Measurements from ENCODE around the gene MCM6. TPM values are rescaled to one million over a fixed set of nuclear protein-coding genes. Genes with fewer than 3 reads are reported as not detected.

MCM6 gene
- total and polyA plus RNA-seq, 2 donors from 2014 or later = 10.1 to 11.9 TPM

DNA sequence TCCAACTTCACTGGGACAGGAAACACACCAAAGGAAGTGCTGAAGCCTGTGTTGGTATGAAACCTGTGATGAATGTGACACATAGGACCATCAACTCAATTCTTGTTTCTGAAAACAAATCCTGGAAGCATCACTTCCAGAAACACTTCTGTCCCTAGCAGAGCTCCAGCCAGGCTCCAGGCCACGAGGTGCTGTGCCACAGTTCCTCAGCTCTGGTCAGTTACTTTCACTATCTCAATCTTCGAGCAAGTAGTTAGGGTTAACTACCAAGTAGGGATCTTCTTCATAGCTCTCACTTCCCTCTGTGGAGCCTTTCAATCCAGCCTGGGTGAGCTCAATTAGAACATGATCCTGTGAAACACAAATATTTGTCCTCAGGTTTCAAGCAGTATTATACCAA, 35.6 kb downstream of the MCM6 start:
- Histone ChIP-seq H3K27me3 (ENCODE audit: control insufficient read depth, insufficient read depth, low read length) (no peaks in the 10 kb centered on the region), H3K4me3 (ENCODE audit: low read length in 3 of 3) (peak overlapping the region in 1 of 3 donors; percentile 9), H3K36me3 (ENCODE audit: control insufficient read depth in 2 of 3, insufficient read depth in 3 of 3, low read length in 3 of 3) (peaks cover 0 to 2% (median 0%) of the 10 kb centered on the region in 3 donors), H3K9ac (ENCODE audit: low read length in 3 of 3) (no peak overlapping the region), H3K9me3 (ENCODE audit: control insufficient read depth in 2 of 3, insufficient read depth in 1 of 3, low read length in 3 of 3) (no peaks in the 10 kb centered on the region), H3K27ac (ENCODE audit: low read depth in 2 of 2, low read length in 2 of 2) (peak overlapping the region in 1 of 2 donors; percentile 60), H3K4me1 (ENCODE audit: control insufficient read depth in 2 of 3, insufficient read depth in 2 of 3, low read depth in 1 of 3, low read length in 3 of 3) (peaks cover 0 to 4% (median 0%) of the 10 kb centered on the region in 3 donors)
- intact Hi-C loops (cut with DNase I) = no loop called here
- FAIRE-seq (no peak), DNase-seq (peak in 1 of 5 donors; percentile 13)
- TF ChIP-seq, protein P1, sequence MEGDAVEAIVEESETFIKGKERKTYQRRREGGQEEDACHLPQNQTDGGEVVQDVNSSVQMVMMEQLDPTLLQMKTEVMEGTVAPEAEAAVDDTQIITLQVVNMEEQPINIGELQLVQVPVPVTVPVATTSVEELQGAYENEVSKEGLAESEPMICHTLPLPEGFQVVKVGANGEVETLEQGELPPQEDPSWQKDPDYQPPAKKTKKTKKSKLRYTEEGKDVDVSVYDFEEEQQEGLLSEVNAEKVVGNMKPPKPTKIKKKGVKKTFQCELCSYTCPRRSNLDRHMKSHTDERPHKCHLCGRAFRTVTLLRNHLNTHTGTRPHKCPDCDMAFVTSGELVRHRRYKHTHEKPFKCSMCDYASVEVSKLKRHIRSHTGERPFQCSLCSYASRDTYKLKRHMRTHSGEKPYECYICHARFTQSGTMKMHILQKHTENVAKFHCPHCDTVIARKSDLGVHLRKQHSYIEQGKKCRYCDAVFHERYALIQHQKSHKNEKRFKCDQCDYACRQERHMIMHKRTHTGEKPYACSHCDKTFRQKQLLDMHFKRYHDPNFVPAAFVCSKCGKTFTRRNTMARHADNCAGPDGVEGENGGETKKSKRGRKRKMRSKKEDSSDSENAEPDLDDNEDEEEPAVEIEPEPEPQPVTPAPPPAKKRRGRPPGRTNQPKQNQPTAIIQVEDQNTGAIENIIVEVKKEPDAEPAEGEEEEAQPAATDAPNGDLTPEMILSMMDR (IDR thresholded peaks at IDR 0.05; ENCODE audit: borderline replicate concordance, extremely low read depth, insufficient read depth) = no peak

DNA sequence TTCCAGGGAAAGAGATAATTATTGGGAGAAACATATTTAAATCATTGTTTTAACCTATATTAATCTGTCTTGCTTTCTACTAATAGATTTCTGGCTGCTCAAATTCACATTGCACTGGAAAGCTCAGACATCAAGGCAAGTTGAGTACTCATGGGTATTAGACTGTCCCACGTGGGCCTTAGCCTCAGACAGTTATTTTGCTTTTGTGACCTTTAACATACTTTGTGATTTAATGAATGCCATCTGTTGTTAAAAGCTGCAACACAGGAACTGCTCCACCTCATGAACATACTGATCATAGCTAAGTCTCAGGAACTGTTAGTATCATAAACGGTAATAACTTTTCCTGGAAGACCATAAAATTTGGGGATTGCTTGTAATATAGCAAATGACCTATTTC, 36.5 kb downstream of the MCM6 start:
- no peaks in the 10 kb centered on the region for H3K9me3 ChIP-seq (ENCODE audit: control insufficient read depth in 2 of 3, insufficient read depth in 1 of 3, low read length in 3 of 3)
- intact Hi-C loops (cut with DNase I) = no loop called here
- TF ChIP-seq, protein P1 (IDR thresholded peaks at IDR 0.05; ENCODE audit: borderline replicate concordance, extremely low read depth, insufficient read depth) = no peak
- no peak overlapping the region for H3K27ac ChIP-seq (ENCODE audit: low read depth in 2 of 2, low read length in 2 of 2)
- FAIRE-seq = no peak
- no peak overlapping the region for H3K9ac ChIP-seq (ENCODE audit: low read length in 3 of 3)
- H3K4me3 ChIP-seq (ENCODE audit: low read length in 3 of 3) = no peak overlapping the region
- H3K4me1 ChIP-seq (ENCODE audit: control insufficient read depth in 2 of 3, insufficient read depth in 2 of 3, low read depth in 1 of 3, low read length in 3 of 3) = peaks cover 0 to 4% (median 0%) of the 10 kb centered on the region in 3 donors
- peaks cover 0 to 2% (median 0%) of the 10 kb centered on the region in 3 donors for H3K36me3 ChIP-seq (ENCODE audit: control insufficient read depth in 2 of 3, insufficient read depth in 3 of 3, low read length in 3 of 3)
- no peaks in the 10 kb centered on the region for H3K27me3 ChIP-seq (ENCODE audit: control insufficient read depth, insufficient read depth, low read length)
- peak in 2 of 5 donors; percentile 69 to 78 for DNase-seq

DNA sequence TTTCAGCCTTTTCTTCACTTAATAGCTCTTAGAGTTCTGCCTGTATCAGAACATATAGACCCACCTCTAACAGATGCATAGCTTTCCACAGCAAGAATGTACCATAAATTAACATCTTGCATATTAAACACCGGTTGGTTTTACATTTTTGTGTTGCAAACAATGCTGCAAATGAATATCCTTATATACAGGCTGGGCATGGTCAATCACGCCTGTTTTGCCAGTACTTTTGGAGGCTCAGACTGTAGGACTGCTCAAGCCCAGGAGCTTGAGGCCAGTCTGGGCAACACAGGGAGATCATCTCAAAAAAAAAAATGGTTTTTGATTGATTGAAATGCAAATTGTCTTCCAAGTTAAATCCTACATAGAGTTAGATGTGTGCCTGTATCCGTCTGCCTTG, 37.7 kb downstream of the MCM6 start:
- FAIRE-seq = no peak

More for the DNA sequence above, 37.7 kb downstream of the MCM6 start:
- intact Hi-C loops (cut with DNase I) = no loop called here
- no peak overlapping the region for H3K27ac ChIP-seq (ENCODE audit: low read depth in 2 of 2, low read length in 2 of 2)
- H3K9ac ChIP-seq (ENCODE audit: low read length in 3 of 3) = no peak overlapping the region
- no peak for DNase-seq
- TF ChIP-seq, protein P1 (IDR thresholded peaks at IDR 0.05; ENCODE audit: borderline replicate concordance, extremely low read depth, insufficient read depth) = no peak
- no peaks in the 10 kb centered on the region for H3K9me3 ChIP-seq (ENCODE audit: control insufficient read depth in 2 of 3, insufficient read depth in 1 of 3, low read length in 3 of 3)
- no peaks in the 10 kb centered on the region for H3K36me3 ChIP-seq (ENCODE audit: control insufficient read depth in 2 of 3, insufficient read depth in 3 of 3, low read length in 3 of 3)
- peaks cover 0 to 4% (median 0%) of the 10 kb centered on the region in 3 donors for H3K4me1 ChIP-seq (ENCODE audit: control insufficient read depth in 2 of 3, insufficient read depth in 2 of 3, low read depth in 1 of 3, low read length in 3 of 3)
- no peaks in the 10 kb centered on the region for H3K27me3 ChIP-seq (ENCODE audit: control insufficient read depth, insufficient read depth, low read length)
- no peak overlapping the region for H3K4me3 ChIP-seq (ENCODE audit: low read length in 3 of 3)
